Memory B cell (primary cell): ENCODE data around the gene GPLD1.
"Not testable (repeated sequence)": the region's sequence is repeated elsewhere in the genome, so short reads cannot be mapped to it uniquely, and the experiment has no call there.

ENCODE experiments used
- ATAC-seq: fragments of 150-1000 bp; cut with Tn5 transposase; 2 replicates; pipeline ENCODE4 v1.10.0; 2021; ENCODE audit warnings: low read depth, mild to moderate bottlenecking, moderate library complexity
- DNase-seq, 2 donors: peaks; one replicate each; pipeline ENCODE4 v3.0.0; 2022; ENCODE audit warnings: low spot score in 2 of 2
- H3K27ac Mint-ChIP-seq: one replicate; pipeline ENCODE4 v1.8.0; 2022; ENCODE audit warnings: mild to moderate bottlenecking, moderate library complexity, mixed read lengths
- H3K27me3 Mint-ChIP-seq: one replicate; pipeline ENCODE4 v1.8.0; 2022; ENCODE audit warnings: mixed read lengths
- H3K36me3 Mint-ChIP-seq: one replicate; pipeline ENCODE4 v1.8.0; 2022; ENCODE audit warnings: mild to moderate bottlenecking, mixed read lengths
- H3K4me1 Mint-ChIP-seq: one replicate; pipeline ENCODE4 v1.8.0; 2022; ENCODE audit warnings: mixed read lengths
- H3K4me3 Mint-ChIP-seq: one replicate; pipeline ENCODE4 v1.8.0; 2022; ENCODE audit warnings: mild to moderate bottlenecking, moderate library complexity, mixed read lengths
- H3K9me3 Mint-ChIP-seq: one replicate; pipeline ENCODE4 v1.8.0; 2022; ENCODE audit warnings: mixed read lengths

GPLD1 gene

GRCh38 chr6:24402697-24403500 lies 86.5 kb downstream of the GPLD1 start, which contains the start of gene MRS2:
TSS of gene MRS2 (plus strand) at chr6:24402936. CDS start at chr6:24403047, 111 bp downstream.
- H3K4me1 Mint-ChIP-seq: peaks cover 13% of the 10 kb centered on the region
- H3K36me3 Mint-ChIP-seq: peaks cover 3% of the 10 kb centered on the region
- peak within 1 kb of the TSS; percentile 90 for H3K4me3 Mint-ChIP-seq
- DNase-seq (peak; percentile 62 to 67), ATAC-seq (peak; percentile 96)
- peak within 1 kb of the TSS; percentile 86 for H3K27ac Mint-ChIP-seq
- no peaks in the 10 kb centered on the region for H3K9me3 Mint-ChIP-seq
- peaks cover 7% of the 10 kb centered on the region for H3K27me3 Mint-ChIP-seq

GRCh38 chr6:24401458-24401857 lies 87.9 kb downstream of the GPLD1 start:
- peaks cover 13% of the 10 kb centered on the region for H3K4me1 Mint-ChIP-seq
- ATAC-seq (no peak), DNase-seq (no peak)
- no peak overlapping the region for H3K4me3 Mint-ChIP-seq
- peaks cover 1% of the 10 kb centered on the region for H3K9me3 Mint-ChIP-seq
- peaks cover 11% of the 10 kb centered on the region for H3K27me3 Mint-ChIP-seq
- no peak overlapping the region for H3K27ac Mint-ChIP-seq
- peaks cover 4% of the 10 kb centered on the region for H3K36me3 Mint-ChIP-seq

- H3K27ac Mint-ChIP-seq: not testable (repeated sequence)
Observed at GRCh38 chr6:24400045-24401039, 89.0 kb downstream of the GPLD1 start.

GRCh38 chr6:24397631-24398030 lies 91.7 kb downstream of the GPLD1 start:
- Mint-ChIP-seq H3K4me1 (peaks cover 4% of the 10 kb centered on the region), H3K9me3 (peaks cover 3% of the 10 kb centered on the region), H3K27me3 (peaks cover 17% of the 10 kb centered on the region), H3K36me3 (peaks cover 6% of the 10 kb centered on the region), H3K27ac (no peak overlapping the region), H3K4me3 (no peak overlapping the region)
- DNase-seq: no peak
- ATAC-seq: no peak

More at GRCh38 chr6:24400045-24401039, 89.0 kb downstream of the GPLD1 start:
- DNase-seq: peak in 1 of 2 donors; percentile 12
- peaks cover 12% of the 10 kb centered on the region for H3K27me3 Mint-ChIP-seq
- ATAC-seq, H3K36me3 Mint-ChIP-seq, H3K9me3 Mint-ChIP-seq: not testable (repeated sequence)
- H3K4me1 Mint-ChIP-seq: peaks cover 13% of the 10 kb centered on the region
- peak overlapping the region; percentile 13 for H3K4me3 Mint-ChIP-seq

- Mint-ChIP-seq H3K36me3 (peaks cover 6% of the 10 kb centered on the region), H3K27me3 (peaks cover 17% of the 10 kb centered on the region), H3K4me1 (peaks cover 2% of the 10 kb centered on the region), H3K9me3 (peaks cover 3% of the 10 kb centered on the region), H3K4me3 (no peak overlapping the region), H3K27ac (no peak overlapping the region)
- DNase-seq: no peak
- ATAC-seq: no peak
Observed at GRCh38 chr6:24396824-24397223, 92.6 kb downstream of the GPLD1 start.

GRCh38 chr6:24394780-24395437 lies 94.5 kb downstream of the GPLD1 start:
- Mint-ChIP-seq H3K4me3 (no peak overlapping the region), H3K4me1 (peaks cover 2% of the 10 kb centered on the region), H3K27me3 (peaks cover 17% of the 10 kb centered on the region), H3K27ac (no peak overlapping the region), H3K9me3 (peaks cover 3% of the 10 kb centered on the region), H3K36me3 (peaks cover 6% of the 10 kb centered on the region)
- ATAC-seq: no peak
- DNase-seq: no peak

- ATAC-seq (no peak), DNase-seq (no peak)
- peaks cover 3% of the 10 kb centered on the region for H3K9me3 Mint-ChIP-seq
- peaks cover 13% of the 10 kb centered on the region for H3K27me3 Mint-ChIP-seq
- peaks cover 2% of the 10 kb centered on the region for H3K4me1 Mint-ChIP-seq
- no peak overlapping the region for H3K4me3 Mint-ChIP-seq
- H3K36me3 Mint-ChIP-seq: peaks cover 3% of the 10 kb centered on the region
- H3K27ac Mint-ChIP-seq: no peak overlapping the region
Observed at GRCh38 chr6:24394061-24394779, 95.2 kb downstream of the GPLD1 start.

- Mint-ChIP-seq H3K27ac (no peak overlapping the region), H3K9me3 (peaks cover 3% of the 10 kb centered on the region), H3K4me1 (peaks cover 2% of the 10 kb centered on the region), H3K36me3 (peaks cover 3% of the 10 kb centered on the region), H3K27me3 (peaks cover 7% of the 10 kb centered on the region), H3K4me3 (no peak overlapping the region)
- no peak for DNase-seq
- ATAC-seq: peak; percentile 79
Observed at GRCh38 chr6:24391756-24392405, 97.5 kb downstream of the GPLD1 start.

GRCh38 chr6:24391208-24391607 lies 98.2 kb downstream of the GPLD1 start:
- no peak overlapping the region for H3K27ac Mint-ChIP-seq
- H3K4me1 Mint-ChIP-seq: peaks cover 2% of the 10 kb centered on the region
- no peak overlapping the region for H3K4me3 Mint-ChIP-seq
- no peak for DNase-seq
- peaks cover 7% of the 10 kb centered on the region for H3K27me3 Mint-ChIP-seq
- no peak for ATAC-seq
- no peaks in the 10 kb centered on the region for H3K9me3 Mint-ChIP-seq
- H3K36me3 Mint-ChIP-seq: peaks cover under 1% of the 10 kb centered on the region

GRCh38 chr6:24387818-24388217 lies 101.6 kb downstream of the GPLD1 start:
- Mint-ChIP-seq H3K4me1 (peaks cover 2% of the 10 kb centered on the region), H3K27me3 (peaks cover 11% of the 10 kb centered on the region), H3K36me3 (no peaks in the 10 kb centered on the region), H3K9me3 (peaks cover 1% of the 10 kb centered on the region), H3K27ac (no peak overlapping the region), H3K4me3 (no peak overlapping the region)
- DNase-seq (no peak), ATAC-seq (no peak)

- Mint-ChIP-seq H3K36me3 (no peaks in the 10 kb centered on the region), H3K4me3 (no peak overlapping the region), H3K4me1 (no peaks in the 10 kb centered on the region), H3K27me3 (peaks cover 11% of the 10 kb centered on the region), H3K27ac (no peak overlapping the region), H3K9me3 (peaks cover 3% of the 10 kb centered on the region)
- no peak for ATAC-seq
- DNase-seq: no peak
Observed at GRCh38 chr6:24385536-24386269, 103.7 kb downstream of the GPLD1 start.

- not testable (repeated sequence) for H3K9me3 Mint-ChIP-seq
Observed at GRCh38 chr6:24384369-24385130, 104.8 kb downstream of the GPLD1 start.

More at GRCh38 chr6:24384369-24385130, 104.8 kb downstream of the GPLD1 start:
- not testable (repeated sequence) for H3K4me1 Mint-ChIP-seq, H3K27ac Mint-ChIP-seq, H3K36me3 Mint-ChIP-seq, ATAC-seq, H3K4me3 Mint-ChIP-seq, DNase-seq
- peaks cover 11% of the 10 kb centered on the region for H3K27me3 Mint-ChIP-seq
